ENCODE measurements around the gene KRTAP2-1. TPM values are rescaled to one million over a fixed set of nuclear protein-coding genes. Genes with fewer than 3 reads are reported as not detected.
A peak's percentile ranks its signal among the peaks of the same experiment; 100 is the strongest.
"Not testable (repeated sequence)": the region's sequence is repeated elsewhere in the genome, so short reads cannot be mapped to it uniquely, and the experiment has no call there.

The KRTAP2-1 gene
- total RNA-seq, 1 experiment from 2014 or later, result not detected

DNA sequence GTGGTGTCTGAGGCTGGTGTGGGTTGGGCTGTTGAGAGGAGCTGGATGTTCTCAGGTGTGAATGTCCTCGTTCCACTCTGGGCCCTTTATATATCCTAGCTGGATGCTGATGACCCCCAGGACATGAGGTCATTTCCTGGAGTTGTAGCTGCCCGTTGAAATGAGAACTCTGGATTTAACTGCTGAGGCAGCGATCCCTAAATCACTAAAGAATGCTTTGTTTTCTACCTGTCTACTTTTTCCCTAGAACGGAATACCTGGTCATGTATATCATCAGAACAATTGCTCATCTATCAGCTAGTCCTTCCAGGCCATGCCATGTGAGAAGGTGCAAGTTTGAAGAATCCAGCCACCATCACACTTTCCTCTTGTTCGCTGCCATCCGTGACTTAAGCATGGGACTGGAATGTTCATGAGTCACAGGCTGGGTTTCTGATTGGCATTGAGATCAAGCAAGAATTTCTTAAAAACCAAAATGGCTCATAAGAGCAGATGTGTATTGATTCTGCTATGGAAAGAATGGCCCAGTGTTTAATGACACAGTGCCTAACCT lies 13.0 kb upstream of the KRTAP2-1 start, which contains the start of gene KRTAP2-3:
TSS of gene KRTAP2-3 (minus strand) at position 63 of the 553 bp plus-strand sequence. CDS start 64 bp downstream, outside the sequence.
- DNase-seq (ENCODE audit: low read depth, low spot score), result peak; percentile 80
- in situ Hi-C loops (cut with HindIII; ENCODE audit: low pct_unique_long_range_greater_than_20kb, low sequenced_read_pairs), result no loop called here

- DNase-seq (ENCODE audit: low read depth, low spot score); in situ Hi-C loops (cut with HindIII; ENCODE audit: low pct_unique_long_range_greater_than_20kb, low sequenced_read_pairs): not testable (repeated sequence)
These were observed 12.3 kb upstream of the KRTAP2-1 start for GRCh38 chr17:41059276-41060051.

DNA sequence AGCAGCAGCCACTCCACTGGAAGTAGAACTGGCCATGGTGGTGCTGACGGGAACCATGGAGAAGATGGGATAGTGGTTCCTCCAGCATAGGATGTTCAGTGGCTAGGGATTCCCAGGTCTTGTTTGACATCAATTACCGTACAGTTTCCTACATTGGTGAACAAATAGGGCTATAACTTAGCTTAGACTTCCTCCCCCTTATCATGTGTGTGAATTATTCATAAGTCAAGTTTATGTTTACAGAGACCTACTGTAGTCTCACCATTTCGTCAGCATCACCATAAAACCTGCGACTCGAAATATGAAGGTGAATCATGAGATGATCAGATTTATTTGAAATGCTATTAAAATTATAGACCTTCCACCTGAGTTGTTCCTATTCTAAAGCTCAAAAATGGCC lies 11.6 kb upstream of the KRTAP2-1 start:
- DNase-seq (ENCODE audit: low read depth, low spot score), result no peak
- in situ Hi-C loops (cut with HindIII; ENCODE audit: low pct_unique_long_range_greater_than_20kb, low sequenced_read_pairs), result no loop called here

- in situ Hi-C loops (cut with HindIII; ENCODE audit: low pct_unique_long_range_greater_than_20kb, low sequenced_read_pairs), result no loop called here
These were observed 10.4 kb upstream of the KRTAP2-1 start for GRCh38 chr17:41057547-41057946.

DNA sequence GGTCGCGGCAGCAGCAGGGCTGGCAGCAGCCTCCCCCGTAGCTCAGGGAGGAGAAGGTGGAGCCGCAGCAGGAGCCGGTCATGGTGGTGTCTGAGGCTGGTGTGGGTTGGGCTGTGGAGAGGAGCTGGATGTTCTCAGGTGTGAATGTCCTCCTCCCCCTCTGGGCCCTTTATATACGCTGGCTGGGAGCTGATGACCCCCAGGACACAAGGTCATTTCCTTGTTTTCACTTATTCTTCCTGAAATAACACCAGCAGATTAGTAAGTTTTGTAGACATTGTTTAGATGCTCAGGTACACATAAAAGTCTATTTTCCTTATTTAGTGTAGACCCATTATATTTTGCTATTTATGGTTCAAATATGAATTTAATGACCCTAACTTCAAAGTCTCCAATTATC lies 8.0 kb upstream of the KRTAP2-1 start, which contains the start of gene KRTAP2-2:
TSS of gene KRTAP2-2 (minus strand) at position 101 of the 400 bp plus-strand sequence. CDS start at position 82, 19 bp downstream.
- in situ Hi-C loops (cut with HindIII; ENCODE audit: low pct_unique_long_range_greater_than_20kb, low sequenced_read_pairs); DNase-seq (ENCODE audit: low read depth, low spot score): not testable (repeated sequence)

More at GRCh38 chr17:41057547-41057946, 10.4 kb upstream of the KRTAP2-1 start:
- no peak for DNase-seq (ENCODE audit: low read depth, low spot score)

- DNase-seq (ENCODE audit: low read depth, low spot score); in situ Hi-C loops (cut with HindIII; ENCODE audit: low pct_unique_long_range_greater_than_20kb, low sequenced_read_pairs): not testable (repeated sequence)
These were observed 7.4 kb upstream of the KRTAP2-1 start for GRCh38 chr17:41054556-41054955.

GRCh38 chr17:41054025-41054424 lies 6.9 kb upstream of the KRTAP2-1 start:
- in situ Hi-C loops (cut with HindIII; ENCODE audit: low pct_unique_long_range_greater_than_20kb, low sequenced_read_pairs), result no loop called here

GRCh38 chr17:41052566-41052965 lies 5.5 kb upstream of the KRTAP2-1 start:
- DNase-seq (ENCODE audit: low read depth, low spot score), result no peak
- in situ Hi-C loops (cut with HindIII; ENCODE audit: low pct_unique_long_range_greater_than_20kb, low sequenced_read_pairs), result no loop called here

More at GRCh38 chr17:41054025-41054424, 6.9 kb upstream of the KRTAP2-1 start:
- no peak for DNase-seq (ENCODE audit: low read depth, low spot score)

- in situ Hi-C loops (cut with HindIII; ENCODE audit: low pct_unique_long_range_greater_than_20kb, low sequenced_read_pairs), result no loop called here
- no peak for DNase-seq (ENCODE audit: low read depth, low spot score)
These were observed 2.0 kb upstream of the KRTAP2-1 start for GRCh38 chr17:41049110-41049509.

DNA sequence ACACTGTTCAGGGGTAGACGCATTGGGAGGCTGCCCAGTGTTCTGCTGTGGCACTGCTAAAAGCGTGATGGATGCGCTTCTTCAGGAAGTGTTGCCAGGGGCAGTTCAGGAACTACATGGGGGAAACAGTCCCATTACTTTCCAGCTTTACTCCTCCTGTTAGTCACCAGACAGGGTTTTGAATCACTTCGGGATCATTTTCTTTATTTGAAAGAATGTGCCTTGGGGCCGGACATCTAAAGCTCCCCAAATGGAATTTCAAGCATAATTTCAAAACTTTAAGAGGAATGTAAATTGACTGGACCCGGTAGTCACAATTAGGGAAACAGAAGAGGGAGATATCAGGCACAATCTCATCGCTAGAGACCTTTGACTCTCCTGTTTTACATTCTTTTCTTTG lies 1.3 kb upstream of the KRTAP2-1 start:
- DNase-seq (ENCODE audit: low read depth, low spot score), result no peak
- in situ Hi-C loops (cut with HindIII; ENCODE audit: low pct_unique_long_range_greater_than_20kb, low sequenced_read_pairs), result no loop called here

- DNase-seq (ENCODE audit: low read depth, low spot score), result no peak
- in situ Hi-C loops (cut with HindIII; ENCODE audit: low pct_unique_long_range_greater_than_20kb, low sequenced_read_pairs), result no loop called here
These were observed 4.2 kb downstream of the KRTAP2-1 start for GRCh38 chr17:41042953-41043352.

GRCh38 chr17:41040783-41041571 lies 6.1 kb downstream of the KRTAP2-1 start, which contains the start of gene KRTAP1-1:
TSS of gene KRTAP1-1 (minus strand) at chr17:41041450. CDS start at chr17:41041397, 53 bp downstream.
- in situ Hi-C loops (cut with HindIII; ENCODE audit: low pct_unique_long_range_greater_than_20kb, low sequenced_read_pairs); DNase-seq (ENCODE audit: low read depth, low spot score): not testable (repeated sequence)

- no peak for DNase-seq (ENCODE audit: low read depth, low spot score)
- in situ Hi-C loops (cut with HindIII; ENCODE audit: low pct_unique_long_range_greater_than_20kb, low sequenced_read_pairs), result no loop called here
These were observed 9.2 kb downstream of the KRTAP2-1 start for GRCh38 chr17:41037853-41038350.

DNA sequence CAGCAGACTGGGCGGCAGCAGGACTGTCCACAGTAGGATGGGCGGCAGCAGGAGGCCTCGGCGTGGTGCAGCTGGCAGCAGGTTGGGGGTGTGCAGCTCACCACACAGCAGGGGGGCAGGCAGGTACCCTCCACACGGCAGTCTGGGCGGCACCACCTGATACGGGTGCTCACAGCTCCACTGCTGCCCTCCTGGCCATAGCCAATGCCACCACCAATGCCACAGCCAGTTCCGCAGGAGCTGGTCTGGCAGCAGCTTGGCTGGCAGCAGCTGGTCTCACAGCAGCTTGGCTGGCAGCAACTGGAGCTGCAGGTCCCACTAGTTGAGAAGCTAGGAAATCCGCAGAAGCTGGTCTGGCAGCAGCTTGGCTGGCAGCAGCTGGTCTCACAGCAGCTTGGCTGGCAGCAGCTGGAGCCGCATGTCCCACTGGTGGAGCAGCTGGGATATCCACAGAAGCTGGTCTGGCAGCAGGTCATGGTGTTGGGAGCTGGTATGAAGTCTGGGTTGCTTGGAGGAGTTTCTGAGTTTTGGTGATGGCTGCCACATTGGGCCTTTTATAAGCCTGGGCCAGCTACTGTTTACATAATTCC lies 12.7 kb downstream of the KRTAP2-1 start, which contains the start of gene KRTAP1-3:
TSS of gene KRTAP1-3 (minus strand) at position 529 of the 590 bp plus-strand sequence. CDS start at position 476, 53 bp downstream.
- DNase-seq (ENCODE audit: low read depth, low spot score); in situ Hi-C loops (cut with HindIII; ENCODE audit: low pct_unique_long_range_greater_than_20kb, low sequenced_read_pairs): not testable (repeated sequence)

GRCh38 chr17:41029633-41030245 lies 17.4 kb downstream of the KRTAP2-1 start, which contains the start of gene KRTAP1-4:
TSS of gene KRTAP1-4 (minus strand) at chr17:41030195. CDS start at chr17:41030078, 117 bp downstream.
- DNase-seq (ENCODE audit: low read depth, low spot score), result no peak
- in situ Hi-C loops (cut with HindIII; ENCODE audit: low pct_unique_long_range_greater_than_20kb, low sequenced_read_pairs), result no loop called here

DNA sequence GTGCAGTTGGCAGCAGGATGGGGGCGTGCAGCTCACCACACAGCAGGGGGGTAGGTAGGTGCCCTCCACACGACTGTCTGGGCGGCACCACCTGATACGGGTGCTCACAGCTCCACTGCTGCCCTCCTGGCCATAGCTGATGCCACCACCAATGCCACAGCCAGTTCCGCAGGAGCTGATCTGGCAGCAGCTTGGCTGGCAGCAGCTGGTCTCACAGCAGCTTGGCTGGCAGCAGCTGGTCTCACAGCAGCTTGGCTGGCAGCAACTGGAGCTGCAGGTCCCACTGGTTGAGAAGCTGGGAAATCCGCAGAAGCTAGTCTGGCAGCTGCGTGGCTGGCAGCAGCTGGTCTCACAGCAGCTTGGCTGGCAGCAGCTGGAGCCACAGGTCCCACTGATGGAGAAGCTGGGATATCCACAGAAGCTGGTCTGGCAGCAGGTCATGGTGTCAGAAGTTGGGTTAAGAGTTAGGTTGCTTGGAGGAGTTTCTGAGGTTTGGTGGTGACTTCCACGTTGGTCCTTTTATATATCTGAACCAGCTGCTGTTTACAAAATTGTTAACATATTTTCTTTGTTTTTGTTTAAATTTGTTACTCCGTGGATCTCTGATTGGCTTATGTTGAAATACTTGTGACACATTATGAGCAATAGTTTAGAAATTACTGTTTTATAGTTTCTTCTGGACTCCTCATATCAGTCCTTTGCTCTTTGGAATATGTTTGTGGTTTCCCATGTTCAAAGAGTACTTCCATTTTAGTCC lies 20.2 kb downstream of the KRTAP2-1 start, which contains the start of gene KRTAP1-5:
TSS of gene KRTAP1-5 (minus strand) at position 494 of the 757 bp plus-strand sequence. CDS start at position 441, 53 bp downstream.
- in situ Hi-C loops (cut with HindIII; ENCODE audit: low pct_unique_long_range_greater_than_20kb, low sequenced_read_pairs), result no loop called here
- DNase-seq (ENCODE audit: low read depth, low spot score), result no peak

Measured in SK-MEL-5 (cell line).